ENCODE measurements around the gene ELL. TPM values are rescaled to one million over a fixed set of nuclear protein-coding genes. Genes with fewer than 3 reads are reported as not detected.

ELL gene
- total RNA-seq, 1 experiment from 2014 or later = 22.9 TPM

DNA sequence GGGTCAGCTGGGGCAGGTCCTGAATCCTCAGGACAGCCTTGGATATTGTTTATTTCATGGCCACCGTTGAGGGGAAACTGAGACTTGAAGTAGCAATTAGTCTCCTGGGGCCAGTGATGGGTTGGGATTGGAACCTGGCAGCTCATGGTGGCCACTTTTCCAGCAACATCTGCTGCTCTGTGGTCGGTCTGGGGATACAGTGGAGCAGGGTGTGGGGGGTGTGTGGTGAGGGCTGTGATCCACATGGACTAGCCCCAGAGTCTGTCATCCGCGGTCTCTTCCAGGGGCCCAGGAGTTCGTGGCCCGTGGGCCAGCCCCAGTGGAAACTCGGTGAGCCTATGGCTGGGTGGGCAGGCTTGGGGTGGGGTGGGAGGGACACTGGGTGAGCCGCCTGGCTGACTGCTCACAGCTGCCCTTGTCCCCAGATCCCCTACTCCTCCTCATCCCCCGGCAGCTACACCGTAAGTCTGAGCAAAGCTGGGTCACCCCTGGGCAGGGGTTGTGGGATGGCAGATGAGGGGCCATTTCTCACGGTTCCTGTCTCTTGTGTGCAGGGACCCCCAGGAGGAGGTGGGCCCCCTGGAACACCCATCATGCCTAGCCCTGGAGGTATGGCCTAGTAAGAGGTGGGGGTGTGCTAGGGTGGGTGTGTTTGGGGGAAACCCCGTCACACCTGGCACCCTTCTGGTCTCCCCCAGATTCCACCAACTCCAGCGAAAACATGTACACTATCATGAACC is 89.4 kb downstream of the ELL start:
- Histone ChIP-seq H3K4me2 (ENCODE audit: low read length) (no peak overlapping the region), H4K20me1 (ENCODE audit: insufficient read depth) (no peaks in the 10 kb centered on the region), H3K27me3 (ENCODE audit: insufficient read depth, low read length) (no peaks in the 10 kb centered on the region), H3K79me2 (ENCODE audit: insufficient read depth, low read length) (peaks cover 9% of the 10 kb centered on the region; the same call in 1 of the 2 replicates), H3K4me3 (replicated peaks in 1 of 2; ENCODE audit: low read depth in 1 of 2, low read length in 2 of 2) (no peak overlapping the region), H3K4me1 (ENCODE audit: control insufficient read depth in 1 of 2, insufficient read depth in 2 of 2, low read length in 2 of 2) (peaks cover 0 to 19% of the 10 kb centered on the region in 2 experiments; a peak in 2 of 4 replicates), H3K9me3 (ENCODE audit: control insufficient read depth in 1 of 2, insufficient read depth in 1 of 2, low read depth in 1 of 2, low read length in 2 of 2) (no peaks in the 10 kb centered on the region), H3K27ac (ENCODE audit: low read depth, low read length) (peak overlapping the region; percentile 29; the same call in 1 of the 2 replicates), H3K9me2 (ENCODE audit: insufficient read depth) (no peaks in the 10 kb centered on the region), H2AFZ (ENCODE audit: low read depth, low read length, poor library complexity, severe bottlenecking) (no peak overlapping the region), H3K9ac (ENCODE audit: low read length) (no peak overlapping the region), H3K36me3 (ENCODE audit: control insufficient read depth in 1 of 2, insufficient read depth in 2 of 2, low read length in 2 of 2) (peaks cover 5 to 8% of the 10 kb centered on the region in 2 experiments; a peak in 3 of 4 replicates)
- ChIA-PET RAD21 (ENCODE audit: low non-redundant PET in 1 of 2, low total read pairs in 2 of 2, uncharacterized antibody in 2 of 2, unreplicated experiment in 2 of 2) (no interaction called here), CTCF (no interaction called here), POLR2A (no interaction called here)
- TF ChIP-seq ELF1 (IDR thresholded peaks at IDR 0.05; ENCODE audit: borderline replicate concordance, low read depth) = no peak
- TF ChIP-seq SP1 (IDR thresholded peaks at IDR 0.05; ENCODE audit: low read depth) = no peak
- no peak for TF ChIP-seq REST (IDR thresholded peaks at IDR 0.05; ENCODE audit: low read depth)
- no peak for TF ChIP-seq SIN3A (IDR thresholded peaks at IDR 0.05; ENCODE audit: low read depth)
- ATAC-seq = no peak
- no TSS peak for BruUV-seq (replicated peaks)
- intact Hi-C loops (cut with micrococcal nuclease) = no loop called here
- no peak for DNase-seq (ENCODE audit: low read depth, low spot score)
